Dedifferentiated amniotic fluid mesenchymal stem cell (primary cell): ENCODE measurements around the gene AFAP1L2.

ENCODE experiments used
- DNase-seq: peaks from one replicate; pipeline ENCODE4 v3.0.0-alpha.2; 2016; ENCODE audit errors: extremely low spot score

AFAP1L2 gene

DNA sequence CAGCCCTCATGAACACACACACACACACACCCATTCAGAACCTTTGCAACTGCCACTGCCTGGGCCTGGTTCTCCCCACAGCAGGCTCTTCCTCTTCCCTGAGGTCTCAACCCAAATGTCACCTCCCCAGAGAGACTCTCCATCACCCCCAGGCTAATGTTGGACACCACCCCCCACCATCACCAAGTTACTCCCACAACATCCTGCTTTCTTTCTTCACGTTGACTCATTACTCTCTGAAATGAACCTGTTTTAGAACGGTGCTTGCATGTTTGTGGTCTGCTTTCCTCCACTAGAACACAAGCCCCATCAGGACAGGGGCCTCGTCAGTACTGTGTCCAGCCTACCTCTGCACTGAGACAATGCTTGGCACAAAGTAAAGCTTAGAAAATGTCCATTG lies 16.0 kb downstream of the AFAP1L2 start:
- DNase-seq: no peak

DNA sequence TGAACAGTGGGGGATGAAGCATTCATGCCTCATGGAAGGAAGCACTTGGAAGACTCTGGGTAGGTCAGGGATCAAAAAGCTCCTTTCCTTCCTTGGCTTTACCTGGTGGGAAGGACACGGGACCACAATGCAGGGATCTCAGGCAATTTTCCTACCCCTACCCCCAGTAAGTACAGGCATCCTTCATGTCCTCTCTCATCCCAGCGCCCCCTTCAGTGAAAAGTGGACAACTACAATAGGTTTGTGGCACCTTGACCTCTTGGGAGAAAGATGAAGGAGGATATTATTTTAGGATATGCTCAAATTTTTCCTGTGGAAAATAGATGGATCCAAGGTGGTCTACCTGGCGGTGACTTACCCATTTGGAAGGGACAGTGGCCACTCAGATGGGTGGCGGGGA lies 16.5 kb downstream of the AFAP1L2 start:
- DNase-seq: no peak

DNA sequence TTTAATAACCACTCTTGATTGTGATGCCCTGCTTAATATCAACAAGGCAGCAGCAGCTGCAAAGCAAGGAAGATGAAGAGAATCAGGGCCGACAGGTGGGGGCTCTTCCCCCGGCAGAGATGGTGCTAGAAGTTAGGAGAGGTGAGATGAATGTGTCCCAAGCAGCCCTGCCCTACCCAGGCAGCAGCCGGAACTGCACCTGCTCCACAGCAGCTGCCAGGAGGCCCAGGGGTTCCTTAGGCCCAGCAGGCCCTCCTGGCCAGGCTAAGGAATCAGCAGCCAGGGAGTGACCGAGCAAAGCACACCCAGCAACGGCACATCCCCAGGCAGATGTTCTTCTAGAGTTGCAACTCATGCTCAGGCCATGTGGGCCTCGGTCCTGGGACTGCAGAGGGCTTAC lies 17.9 kb downstream of the AFAP1L2 start:
- no peak for DNase-seq

DNA sequence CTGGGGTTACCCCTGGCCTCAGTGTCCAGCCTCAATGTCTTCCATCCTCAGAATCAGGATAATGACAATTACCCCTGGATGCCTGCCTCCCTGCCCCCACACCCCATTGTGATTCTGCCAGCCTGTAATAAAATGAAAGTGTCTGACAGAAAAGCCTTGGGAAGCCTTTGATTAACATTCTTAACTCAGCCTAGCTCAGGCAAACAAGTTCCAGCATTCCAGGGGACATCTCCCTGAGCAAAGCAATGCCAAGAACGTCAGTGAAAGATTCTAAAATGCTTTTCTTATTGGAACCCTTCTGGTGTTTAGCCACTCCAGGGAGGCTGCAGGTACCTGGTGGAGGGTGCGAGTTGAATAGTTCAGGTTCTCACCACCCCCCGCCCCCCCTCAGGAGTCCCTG lies 18.7 kb downstream of the AFAP1L2 start:
- DNase-seq: no peak

DNA sequence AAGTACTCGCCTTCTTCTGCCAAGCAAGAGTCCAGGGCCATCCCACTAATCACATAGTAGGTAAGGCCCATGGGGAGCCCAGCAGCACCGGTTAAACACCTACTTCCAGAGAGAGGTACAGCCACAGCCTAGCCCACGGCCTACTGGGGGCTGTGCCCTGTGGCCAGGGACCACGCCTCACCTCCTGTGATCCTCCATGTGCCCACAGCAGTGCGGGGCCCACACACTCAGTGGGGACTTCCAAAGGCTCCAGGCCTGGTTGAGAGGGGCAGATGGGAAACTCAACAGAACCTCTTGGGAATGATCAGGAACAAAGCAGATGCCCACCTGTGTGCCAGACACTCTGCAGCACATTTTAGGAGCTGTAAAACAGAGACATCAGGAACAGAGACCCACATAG lies 19.7 kb downstream of the AFAP1L2 start:
- DNase-seq: no peak

DNA sequence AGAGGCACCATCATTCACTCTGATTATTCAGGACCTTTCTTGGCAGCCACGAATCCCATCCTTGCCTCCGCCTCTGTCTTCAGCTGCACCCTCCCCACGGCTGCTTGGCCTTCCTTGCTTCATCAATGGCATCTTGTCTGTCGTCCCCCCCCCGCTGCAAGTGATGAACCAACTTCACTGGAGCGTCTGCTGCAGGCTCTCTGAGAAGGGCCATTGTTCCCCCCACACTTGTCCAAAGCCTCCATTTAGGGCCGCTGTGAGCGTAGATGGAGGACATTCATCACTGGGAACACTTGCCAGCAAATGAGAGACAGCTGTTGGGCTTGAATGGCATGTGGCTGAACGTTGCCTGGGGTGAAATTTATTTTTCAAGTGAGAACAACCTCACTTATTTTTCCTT lies 20.1 kb downstream of the AFAP1L2 start:
- DNase-seq: no peak

DNA sequence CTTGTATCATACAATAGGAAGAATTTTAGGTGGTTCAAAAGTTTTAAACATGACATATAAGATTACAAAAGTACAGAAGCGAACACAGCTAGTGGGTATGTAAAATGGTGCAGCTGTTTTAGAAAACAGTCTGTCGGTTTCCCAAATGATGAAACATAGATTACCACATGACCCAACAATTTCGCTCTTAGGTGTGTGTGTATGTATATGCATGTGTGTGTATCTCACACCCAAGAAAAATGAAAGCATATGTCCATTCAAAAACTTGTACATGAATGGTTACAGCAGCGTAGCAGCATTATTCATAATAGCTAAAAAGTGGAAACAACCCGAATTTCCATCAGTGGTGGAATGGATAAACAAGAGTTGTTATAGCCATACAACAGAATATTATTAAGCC lies 23.5 kb downstream of the AFAP1L2 start:
- no peak for DNase-seq

DNA sequence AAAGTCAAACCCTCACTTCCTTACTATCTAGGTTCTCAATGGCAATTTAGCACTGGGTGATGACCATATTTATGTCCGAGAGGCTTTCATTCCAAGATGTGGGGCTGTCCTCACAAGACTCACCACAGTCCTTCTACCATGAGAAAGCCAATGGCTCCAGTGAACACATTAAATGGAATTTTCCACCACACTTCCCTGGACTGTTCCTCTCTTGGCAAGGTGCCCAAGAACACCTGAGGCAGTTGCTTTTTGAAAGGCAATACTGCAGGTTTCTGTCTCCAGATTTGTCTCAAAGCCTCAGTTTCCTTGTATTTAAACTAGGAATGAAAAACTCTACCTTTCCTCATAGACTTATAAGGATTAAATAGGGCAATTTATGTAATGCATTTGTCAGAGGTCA lies 24.2 kb downstream of the AFAP1L2 start:
- no peak for DNase-seq

DNA sequence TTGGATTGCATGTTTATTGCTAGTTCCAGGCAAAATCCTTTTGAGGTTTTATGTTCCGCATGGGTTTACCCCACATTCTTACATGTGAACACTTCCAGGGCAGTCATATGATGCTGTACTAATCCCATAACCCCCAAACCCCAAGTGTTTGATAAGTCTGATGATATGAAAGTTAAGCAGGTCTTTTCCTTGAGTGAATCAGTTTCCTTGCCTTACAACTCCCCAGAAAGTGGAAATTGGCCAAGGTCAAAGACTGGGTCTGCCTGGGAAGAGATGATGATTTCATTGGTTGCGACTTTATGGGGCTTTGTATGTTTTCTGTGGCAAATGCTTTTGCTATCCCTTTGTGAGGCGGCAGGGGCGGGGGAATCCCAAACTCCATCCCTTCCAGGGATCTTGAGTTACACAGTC lies 24.7 kb downstream of the AFAP1L2 start:
- DNase-seq: no peak

DNA sequence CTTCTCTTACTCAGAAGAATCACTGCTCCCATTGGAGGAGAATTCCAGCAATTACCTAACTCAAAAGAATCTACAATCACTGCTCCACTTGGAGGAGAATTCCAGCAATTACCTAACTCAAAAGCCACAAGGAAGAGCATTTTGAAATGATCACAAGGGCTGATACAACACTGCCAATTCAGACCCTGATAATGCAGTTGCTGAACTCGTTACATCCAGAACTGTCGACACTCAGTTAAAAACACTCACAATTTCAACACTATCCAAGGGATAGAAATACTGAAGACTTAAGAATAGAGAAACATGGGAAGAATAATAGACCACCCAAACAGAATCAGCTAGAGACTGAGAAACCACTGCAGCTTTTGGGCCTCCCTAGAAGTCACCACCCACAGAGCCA lies 27.8 kb downstream of the AFAP1L2 start:
- no peak for DNase-seq

DNA sequence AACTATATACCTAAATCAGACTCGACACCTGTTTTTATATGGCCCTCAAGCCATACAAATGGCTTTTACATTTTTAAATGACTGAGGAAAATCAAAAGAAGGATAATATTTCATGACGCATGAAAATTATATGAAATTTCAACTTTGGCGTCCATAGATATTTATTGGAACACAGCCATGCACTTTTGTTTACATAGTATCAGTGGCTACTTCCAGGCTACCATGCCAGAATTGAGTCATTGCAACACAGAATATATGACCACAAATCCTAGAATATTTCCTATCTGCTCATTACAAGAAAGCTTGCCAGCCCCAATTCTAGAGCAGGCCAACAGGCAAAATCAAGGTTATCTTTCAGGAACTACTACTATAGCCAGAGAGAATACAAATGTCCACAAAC lies 29.3 kb downstream of the AFAP1L2 start:
- DNase-seq: no peak

DNA sequence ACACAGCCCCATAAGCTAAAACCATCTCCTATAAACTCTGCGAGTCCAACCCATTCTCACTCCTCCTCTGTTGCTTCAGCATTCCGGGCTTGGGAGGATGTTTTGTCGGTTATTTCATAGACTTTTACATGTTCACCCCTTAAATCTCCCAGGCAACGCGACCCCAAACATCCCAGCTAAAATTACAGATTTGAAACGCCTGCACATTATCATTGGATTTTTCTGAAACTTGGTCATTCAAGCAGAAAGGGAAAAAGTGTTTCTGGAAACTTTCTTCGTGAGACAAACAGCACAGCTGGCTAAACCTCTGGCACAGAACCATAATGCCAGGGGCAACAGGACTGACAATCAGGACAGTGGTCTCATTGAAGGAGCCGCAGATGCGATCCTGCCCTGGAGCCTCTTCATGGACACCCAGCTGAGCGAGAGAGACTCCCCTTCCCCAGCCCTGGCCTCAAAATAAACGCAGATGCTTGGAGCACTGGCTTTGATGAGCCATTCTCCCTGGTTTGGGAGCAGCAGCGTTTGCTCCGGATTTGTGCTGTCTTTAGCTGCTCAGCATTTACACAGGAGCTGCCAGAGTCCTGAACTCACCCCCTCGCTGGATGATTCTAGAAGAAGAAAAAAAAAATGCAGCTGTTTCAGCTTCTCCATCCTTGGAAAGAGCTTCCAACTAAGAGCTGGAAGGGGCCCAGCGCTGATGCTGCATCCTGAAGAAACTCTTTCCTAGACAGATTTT lies 30.1 kb downstream of the AFAP1L2 start:
- DNase-seq: peak; percentile 63

DNA sequence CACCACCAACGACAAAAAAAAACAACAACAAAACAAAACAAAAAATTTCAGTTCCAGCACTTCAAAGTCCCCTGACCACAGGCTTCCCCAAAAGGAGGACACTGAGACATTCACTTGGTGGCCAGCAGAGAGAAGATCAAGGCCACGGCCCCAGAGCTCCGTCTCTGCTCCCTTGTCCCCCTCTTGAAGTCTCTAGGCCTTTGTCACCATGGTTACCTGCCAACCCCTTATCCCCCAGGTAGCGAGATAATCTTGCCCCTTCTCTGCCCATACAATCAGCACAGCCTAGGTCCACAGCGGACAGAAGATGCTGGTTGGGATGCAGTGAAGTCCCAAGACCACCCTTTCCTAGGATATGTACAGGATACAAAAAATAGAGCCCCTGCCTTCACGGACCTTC lies 30.7 kb downstream of the AFAP1L2 start:
- no peak for DNase-seq

DNA sequence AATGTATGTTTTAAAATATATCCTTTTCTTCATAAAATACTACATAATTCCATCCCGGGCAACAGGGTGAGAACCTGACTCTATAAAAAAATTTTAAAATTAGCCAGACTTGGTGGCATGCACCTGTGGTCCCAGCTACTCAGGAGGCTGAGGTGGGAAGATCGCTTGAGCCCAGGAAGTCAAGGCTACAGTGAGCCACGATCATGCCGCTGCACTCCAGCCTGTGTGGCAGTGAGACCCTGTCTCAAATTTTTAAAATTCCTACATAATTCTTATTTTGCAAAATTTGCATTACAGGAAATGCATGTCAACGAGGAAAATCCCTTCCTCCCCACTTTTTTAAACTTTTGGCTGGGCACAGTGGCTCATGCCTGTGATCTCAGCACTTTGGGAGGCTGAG lies 31.3 kb downstream of the AFAP1L2 start:
- no peak for DNase-seq

DNA sequence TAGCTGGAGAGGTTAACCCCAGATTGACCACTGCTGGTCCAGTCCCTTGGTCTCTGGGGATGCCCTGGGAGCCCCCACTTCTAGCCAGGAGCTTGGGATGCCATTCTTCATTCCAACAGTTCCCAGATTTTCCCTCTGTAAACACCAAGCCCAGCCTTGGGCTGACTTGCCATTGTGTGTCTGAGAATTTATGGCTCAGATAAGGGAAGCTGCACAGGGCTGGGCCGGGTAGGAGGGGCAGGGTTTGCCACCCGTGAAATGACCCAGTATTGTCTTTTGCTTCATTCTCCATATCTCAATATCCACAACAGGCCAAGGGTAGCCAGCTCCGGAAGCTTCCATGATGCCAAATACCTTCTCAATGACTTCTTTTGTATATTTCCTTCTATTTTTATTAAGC lies 32.1 kb downstream of the AFAP1L2 start:
- no peak for DNase-seq

DNA sequence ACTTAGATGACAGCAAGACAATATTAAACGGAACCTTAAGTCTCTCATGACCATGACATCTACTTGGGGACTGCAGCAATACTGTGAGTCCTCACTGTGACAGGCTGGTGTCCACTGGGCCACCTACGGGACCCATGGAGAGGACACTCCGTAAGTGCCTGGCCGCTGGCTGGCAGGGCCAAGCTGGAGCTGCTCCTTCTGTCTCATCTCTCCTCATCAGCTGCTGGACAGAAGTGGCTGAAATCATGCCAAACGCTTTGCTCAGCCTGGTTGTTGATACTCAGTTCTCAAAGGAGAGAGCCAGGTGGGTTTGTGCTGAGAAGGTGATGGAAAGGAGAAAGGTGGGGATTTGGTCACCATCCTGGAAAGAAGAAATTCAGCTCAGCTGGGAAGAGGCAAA lies 33.3 kb downstream of the AFAP1L2 start:
- no peak for DNase-seq

DNA sequence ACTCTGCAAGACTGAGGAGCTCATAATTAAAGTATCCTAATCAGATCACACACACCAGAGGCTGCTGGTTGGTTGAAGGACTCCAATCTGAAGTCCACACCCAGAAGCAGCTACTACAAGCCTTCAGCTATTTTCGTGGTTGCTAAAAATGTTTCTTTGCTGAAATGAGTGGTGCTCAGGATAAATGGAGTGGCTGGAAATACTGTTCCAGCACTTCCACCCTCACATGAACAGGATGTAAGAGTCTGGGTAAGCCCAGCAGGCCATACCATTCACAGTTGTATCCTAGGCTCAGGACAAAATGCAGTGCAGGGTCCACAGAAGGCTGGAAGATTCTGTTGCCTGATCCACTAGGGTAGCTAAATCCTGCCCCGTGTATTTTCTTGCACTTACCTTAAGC lies 34.1 kb downstream of the AFAP1L2 start:
- no peak for DNase-seq

DNA sequence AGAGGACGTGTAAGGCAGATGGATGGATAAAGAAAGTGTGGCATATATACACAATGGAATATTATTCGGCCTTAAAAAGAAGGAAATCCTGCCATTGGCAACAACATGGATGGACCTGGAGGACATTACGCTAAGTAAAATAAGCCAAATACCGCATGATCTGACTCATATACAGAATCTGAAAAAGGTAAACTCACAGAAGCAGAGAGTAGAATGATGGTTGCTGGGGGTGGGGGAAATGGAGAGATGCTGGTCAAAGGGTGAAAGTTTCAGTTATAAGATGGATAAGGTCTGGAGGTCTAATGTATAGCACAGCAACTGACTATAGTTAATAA lies 36.3 kb downstream of the AFAP1L2 start:
- DNase-seq: no peak

DNA sequence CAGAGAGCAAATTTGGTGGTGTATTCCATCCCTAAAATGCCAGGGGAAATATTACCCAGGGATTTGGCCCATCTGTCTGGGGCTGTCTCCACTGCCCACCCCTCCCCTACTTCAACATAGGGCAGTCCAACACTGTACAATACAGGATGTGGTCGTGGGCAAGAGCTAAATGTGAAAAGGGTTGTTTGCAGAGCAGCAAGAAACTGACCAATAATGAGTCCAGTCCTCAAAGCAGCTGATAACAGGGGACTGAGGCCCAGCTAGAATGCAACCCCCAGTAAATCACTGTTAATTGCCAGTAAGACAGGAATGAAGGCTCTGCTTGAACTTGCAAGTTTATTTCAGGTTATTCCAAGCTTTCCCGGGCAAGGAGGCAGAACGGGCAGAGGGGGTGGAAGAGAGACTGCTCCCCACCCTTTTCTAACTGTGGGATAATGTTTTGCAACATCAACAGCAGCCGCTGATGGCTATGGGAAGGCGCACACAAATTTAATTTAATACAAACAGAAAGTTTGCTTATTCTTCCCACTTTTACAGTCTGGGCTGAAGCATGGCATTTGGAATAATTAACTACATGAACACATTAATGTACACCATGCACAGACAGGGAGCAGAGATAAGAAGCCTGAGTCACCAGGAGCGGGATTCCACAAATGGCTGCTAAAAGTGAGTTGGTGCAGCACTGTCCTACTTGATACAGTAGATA lies 36.8 kb downstream of the AFAP1L2 start:
- no peak for DNase-seq

DNA sequence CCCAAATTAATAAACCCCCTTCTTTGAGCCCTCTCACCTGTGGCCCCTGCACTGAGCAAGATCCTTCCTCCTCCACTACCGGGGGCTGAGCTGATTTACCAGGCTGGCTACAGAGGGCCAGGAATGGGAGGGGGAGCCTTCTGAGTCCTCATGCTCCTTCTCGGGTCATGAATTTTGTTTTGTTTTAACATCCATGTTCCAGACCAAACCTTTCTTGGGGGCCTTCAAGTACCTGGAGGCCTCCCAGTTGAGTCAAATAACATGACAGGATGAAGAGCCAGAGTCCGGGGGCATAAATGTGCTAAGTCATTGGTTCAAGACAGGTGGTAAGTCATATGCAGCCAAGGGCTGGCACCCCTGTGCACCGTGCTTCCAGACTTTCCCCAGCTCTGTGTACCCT lies 39.6 kb downstream of the AFAP1L2 start:
- DNase-seq: no peak

DNA sequence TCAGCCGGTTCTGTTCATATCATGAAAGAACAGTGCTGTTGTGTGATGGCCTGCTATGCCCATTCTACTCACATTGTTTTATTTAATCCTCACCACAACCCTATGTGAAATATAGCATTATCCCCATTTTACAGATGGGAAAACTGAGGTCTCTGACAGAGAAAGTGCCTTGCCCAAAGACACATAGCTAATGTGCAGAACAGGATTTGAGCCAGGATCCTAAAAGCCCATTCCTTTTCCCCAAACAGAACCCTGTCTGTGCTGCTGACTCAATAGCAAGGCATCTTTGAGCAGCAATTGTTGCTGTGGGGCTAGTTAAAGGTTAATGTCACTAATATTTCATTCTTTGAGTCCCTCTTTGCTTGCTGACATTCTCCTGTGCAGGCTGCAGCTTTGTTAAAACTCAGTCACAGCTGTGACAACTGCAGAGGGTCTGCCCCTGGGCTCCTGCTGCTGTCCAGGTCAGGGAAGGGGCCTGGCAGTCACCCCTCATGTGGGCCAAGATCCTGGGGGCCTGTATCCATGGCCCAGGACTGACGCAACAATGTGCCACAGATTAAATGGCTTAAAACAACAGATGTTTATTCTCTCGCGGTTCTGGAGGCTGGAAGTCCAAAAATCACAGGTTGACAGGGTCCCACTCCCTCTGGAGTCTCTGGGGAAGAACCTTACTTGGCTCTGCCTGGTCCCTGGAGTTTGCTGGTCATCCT lies 40.4 kb downstream of the AFAP1L2 start:
- no peak for DNase-seq

DNA sequence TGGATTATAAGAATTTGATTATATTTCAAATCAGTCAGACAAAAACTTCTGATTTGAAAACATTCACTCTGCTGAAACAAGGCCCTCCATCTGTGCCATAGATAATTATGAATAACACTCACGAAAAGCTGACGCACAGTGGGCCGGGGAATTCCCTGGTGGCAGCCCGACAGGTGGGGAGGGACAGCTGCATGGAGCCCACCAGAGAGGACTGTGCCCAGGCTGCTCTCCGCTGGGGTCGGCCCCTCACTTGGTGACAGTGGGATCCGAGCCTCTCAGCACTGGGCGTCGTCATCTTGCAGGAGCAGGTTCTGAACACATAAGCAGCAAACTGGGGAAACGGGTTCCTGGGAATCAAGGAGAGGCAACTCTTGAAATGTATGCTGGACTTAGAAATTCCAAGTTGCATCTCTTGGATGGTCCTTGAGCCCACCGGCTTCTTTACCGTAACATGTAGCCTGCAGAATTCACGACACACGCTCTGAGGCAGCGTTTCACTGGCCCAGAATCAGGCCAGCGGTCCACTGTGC lies 41.4 kb downstream of the AFAP1L2 start:
- DNase-seq: no peak

DNA sequence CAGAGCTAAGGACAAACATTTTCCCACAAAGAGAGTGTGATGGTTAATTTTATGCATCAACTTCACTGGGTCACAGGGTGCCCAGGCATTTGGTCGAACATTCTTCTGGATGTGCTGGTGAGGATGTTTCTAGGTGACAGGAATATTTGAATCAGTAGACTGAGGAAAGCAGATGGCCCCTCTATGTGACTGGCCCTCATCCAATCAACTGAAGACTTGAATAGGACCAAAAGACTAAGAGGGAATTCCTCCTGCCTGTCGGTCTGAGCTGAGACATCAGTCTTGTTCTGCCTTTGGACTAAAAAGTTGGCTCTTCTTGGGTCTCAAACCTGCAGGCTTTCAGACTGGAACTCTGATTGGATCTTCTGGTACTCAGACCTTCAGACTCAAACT lies 44.4 kb downstream of the AFAP1L2 start:
- no peak for DNase-seq
